Stimulated activated CD4-positive, alpha-beta T cell treated with anti-CD3 and anti-CD28 coated beads, Interleukin-1b, Interleukin-23, amount 100 ng/mL, for 24 hours (primary cell): Measurements from ENCODE around the gene CLDN9.
A peak's percentile ranks its signal among the peaks of the same experiment; 100 is the strongest.

ENCODE experiments used
- DNase-seq, 4 experiments: peaks; one replicate each; pipeline ENCODE4 v3.0.0-alpha.2; 2020; ENCODE audit warnings: low read depth in 4 of 4, low spot score in 1 of 4

Gene CLDN9

GRCh38 chr16:2973605-2974318 is 39.0 kb upstream of the CLDN9 start:
- no peak for DNase-seq

GRCh38 chr16:2974319-2975056 is 38.2 kb upstream of the CLDN9 start:
- no peak for DNase-seq

DNA sequence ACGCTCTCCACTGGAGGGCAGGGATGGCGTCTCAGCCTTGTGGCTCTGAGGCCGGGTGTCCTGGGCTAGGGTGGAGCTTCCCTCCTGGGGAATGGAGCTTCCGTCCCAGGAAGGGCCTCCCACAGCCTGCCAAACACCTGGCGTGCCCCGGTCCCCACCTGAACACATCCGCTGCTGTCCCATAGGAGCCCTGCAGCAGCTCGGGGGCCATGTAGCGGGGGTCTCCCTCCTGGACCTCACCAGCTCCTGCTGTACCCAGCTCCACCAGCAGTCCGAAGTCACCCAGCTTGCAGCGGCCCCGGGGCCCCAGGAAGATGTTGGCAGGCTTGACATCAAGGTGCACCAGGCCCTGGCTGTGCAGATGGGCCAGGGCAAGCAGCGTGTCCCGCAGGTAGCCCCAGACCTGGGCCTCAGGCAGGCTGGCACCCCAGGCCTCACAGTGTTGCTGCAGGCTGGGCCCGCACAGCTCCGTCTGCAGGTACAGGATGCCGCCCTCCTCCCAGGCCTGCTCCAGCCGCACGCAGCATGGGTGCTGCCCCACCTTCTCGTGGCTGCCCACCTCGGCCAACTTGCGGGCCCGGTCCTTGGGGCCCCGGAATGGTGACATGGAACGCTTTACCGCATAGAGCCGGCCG is 37.4 kb upstream of the CLDN9 start:
- DNase-seq: no peak

GRCh38 chr16:2976201-2976600 is 36.5 kb upstream of the CLDN9 start:
- no peak for DNase-seq

DNA sequence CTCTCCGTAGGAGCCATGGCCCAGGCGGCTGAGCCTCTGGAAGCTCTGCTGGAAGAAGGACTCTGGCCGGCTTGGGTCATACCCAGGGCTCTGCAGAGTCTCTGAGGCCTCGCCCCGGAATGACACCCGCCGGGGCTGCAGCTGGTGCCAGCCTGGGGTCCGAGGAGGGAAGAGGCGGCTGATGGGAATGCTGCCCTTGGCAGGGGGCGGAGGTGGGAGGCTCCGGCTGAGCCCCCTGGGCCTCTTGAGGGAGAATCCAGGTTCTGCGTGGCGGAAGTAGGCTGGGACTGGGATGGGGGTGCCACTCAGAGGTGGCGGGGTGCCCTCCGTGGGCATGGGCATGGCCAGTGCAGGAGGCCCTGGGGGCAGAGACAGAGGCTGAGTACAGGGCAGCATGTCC is 36.0 kb upstream of the CLDN9 start:
- DNase-seq: no peak

GRCh38 chr16:2977440-2977839 is 35.3 kb upstream of the CLDN9 start:
- no peak for DNase-seq

DNA sequence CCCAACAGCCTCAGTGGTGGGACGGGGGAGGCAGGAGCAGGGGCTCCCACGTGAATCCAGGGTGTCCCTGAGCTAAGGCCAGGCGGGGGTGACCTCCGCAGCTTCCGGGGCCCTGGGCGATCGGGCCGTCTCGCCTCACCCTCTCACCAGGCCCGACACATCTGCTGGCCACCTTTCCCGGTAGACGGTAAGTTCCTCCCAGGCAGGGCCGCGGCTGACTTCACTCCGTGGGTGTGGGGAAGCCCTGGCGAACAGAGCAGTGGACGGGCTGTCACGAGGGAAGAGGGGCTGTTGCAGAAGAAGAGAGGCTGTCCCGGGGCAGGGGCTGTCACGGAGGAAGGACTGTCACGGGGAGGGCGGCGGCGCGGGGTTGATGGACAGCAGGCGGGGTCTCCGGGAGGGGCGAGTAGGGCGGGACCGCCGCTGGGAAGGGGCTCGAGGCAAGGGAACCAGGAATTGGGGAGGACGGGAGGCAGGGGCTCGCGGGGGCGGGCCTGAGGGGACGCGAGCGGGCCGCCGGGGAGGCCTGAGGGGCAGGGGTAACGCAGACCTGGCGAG is 33.0 kb upstream of the CLDN9 start:
- DNase-seq: no peak

- DNase-seq: peak; percentile 88 to 94 (median 89)
These were observed 32.2 kb upstream of the CLDN9 start, which contains the start of gene PKMYT1 for GRCh38 chr16:2980227-2981176. Gene PKMYT1, minus strand, starts transcription at chr16:2980446. Its CDS starts 789 bp downstream, at chr16:2979657.

DNA sequence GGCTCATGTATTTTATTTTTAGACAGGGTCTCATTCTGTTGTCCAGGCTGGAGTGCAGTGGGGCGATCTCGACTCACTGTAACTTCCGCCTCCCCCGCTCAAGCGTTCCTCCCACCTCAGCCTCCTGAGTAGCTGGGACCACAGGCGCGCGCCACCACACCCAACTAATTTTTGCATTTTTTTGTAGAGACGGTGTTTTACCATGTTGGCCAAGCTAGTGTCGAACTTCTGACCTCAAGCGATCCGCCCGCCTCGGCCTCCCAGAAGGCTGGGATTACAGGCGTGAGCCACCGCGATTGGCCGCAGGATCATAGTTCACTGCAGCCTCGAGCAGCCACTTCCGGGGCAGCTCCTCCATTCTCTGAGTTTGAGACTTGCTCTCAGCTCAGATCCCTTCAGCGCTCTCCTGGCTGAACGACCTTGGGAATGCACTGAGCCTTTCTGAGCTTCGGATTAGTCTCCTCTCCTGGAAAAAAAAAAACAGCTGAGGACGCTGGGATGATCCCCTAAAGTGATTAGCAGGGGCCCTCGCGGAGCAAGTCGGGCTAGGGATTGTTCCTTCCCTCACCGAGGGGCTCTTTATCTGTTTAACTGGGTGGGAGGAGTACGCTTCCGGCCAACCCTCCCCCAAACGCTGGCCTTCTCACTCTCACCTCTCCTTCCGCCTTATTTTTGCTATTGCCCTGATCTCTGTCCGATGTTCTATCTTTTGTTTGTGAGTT is 31.4 kb upstream of the CLDN9 start:
- DNase-seq: no peak

- DNase-seq: no peak
These were observed 30.8 kb upstream of the CLDN9 start for GRCh38 chr16:2981899-2982250.

DNA sequence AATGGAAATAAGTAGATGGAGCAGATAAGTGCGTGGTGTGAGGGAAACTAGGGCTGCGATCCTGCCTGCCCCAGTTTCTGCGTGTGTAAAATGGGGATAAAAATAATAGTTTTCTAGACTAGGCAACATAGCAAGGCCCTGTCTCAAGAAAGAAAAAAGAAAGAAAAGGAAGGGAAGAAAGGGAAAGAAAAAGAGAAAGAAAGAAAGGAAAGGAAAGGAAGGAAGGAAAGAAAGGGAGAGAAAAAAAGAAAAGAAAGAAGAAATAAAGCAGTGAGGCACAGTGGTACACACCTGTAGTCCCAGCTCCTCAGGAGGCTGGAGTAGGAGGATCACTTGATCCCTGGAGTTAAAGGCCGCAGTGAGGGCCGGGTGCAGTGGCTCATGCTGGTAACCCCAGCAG is 30.3 kb upstream of the CLDN9 start:
- DNase-seq: no peak

DNA sequence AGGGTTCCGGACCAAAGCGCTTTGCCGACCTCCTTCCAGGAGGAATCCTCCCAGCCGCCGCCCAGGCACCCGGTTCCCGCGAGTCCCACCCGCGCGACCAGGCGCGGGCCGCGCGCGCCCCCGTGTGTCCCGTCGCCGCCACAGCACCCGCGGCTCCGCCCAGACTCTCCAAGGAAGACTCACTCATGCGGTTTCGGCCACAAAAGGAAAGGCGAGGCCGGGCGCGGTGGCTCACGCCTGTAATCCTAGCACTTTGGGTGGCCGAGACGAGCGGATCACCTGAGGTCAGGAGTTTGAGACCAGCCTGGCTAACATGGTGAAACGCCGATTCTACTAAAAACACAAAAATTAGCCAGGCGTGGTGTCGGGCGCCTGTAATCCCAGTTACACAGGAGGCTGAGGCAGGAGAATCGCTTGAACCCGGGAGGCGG is 29.0 kb upstream of the CLDN9 start:
- peak; percentile 47 to 72 (median 53) for DNase-seq

DNA sequence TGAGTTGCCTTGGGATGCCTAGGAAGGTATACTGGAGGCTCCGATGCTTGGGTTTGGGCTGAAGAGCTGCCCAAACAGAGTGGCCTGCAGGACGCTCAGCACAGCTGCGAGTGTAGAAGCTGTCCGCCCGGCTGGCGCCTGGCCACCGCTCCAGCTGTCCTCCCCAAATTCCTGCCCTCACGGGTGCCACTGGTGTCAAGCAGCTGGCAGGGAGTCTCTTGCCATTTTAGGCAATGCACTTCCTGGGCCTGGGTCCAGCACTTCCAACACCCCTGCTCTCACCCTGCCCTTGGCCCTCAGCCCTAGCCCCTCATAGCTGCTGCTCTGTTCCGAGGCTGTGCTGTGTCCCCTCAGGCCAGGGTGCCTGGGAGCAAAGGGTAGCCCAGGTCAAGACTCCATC is 27.3 kb upstream of the CLDN9 start:
- DNase-seq: no peak

DNA sequence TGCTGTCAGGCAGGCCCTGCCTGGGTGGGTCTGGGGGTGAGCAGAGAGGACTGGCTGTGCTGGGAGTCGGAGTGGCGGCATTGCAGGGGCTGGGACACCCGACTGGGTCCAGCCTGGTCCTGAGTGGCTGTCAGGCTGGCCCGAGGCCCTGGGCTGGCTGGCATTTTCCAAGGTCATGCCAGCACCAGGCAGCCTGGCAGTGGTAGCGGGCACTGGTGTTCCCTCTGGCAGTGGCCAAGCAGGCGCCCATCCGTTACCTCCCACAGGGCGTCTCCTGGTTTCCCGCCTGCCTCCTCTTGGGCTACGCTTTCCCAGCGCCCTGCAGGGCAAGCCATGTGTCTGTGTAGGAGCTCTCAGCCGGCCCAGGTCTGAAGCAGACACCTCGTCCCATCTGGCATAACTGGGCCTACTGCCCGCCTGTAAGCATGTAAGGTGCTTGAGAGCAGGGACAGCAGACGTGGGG is 26.8 kb upstream of the CLDN9 start:
- DNase-seq: no peak

DNA sequence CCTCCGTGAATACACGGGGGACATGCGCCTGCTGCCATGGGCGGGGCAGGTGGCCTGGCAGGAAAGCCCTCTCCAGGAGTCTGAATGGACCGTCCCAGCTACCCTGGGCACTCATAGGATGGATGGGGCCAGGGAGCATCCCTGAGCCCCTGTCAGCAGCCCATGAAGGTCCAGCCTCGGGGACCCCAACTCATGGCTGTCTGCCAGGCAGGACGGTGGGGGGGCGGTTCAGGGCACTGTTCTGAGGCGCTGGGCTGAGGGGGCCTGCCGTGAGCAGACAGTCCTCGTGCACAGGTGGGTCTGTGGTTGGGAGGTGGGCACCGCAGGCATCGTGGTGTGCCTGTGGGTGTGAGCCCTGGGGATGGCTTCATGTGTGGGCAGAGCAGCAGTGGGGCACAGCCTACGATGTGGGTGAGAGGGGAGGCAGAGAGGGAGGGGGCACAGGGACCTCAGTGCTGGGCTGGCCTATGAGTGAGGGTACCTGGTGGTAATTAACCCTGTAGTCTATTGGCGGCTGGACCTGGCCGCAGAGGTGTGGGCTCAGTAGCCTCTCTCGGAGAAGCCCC is 26.0 kb upstream of the CLDN9 start:
- no peak for DNase-seq

- DNase-seq: no peak
These were observed 25.4 kb upstream of the CLDN9 start for GRCh38 chr16:2987286-2987685.

GRCh38 chr16:2987833-2988232 is 24.9 kb upstream of the CLDN9 start:
- DNase-seq: no peak

- no peak for DNase-seq
These were observed 24.1 kb upstream of the CLDN9 start for GRCh38 chr16:2988590-2989099.

- DNase-seq: no peak
These were observed 21.8 kb upstream of the CLDN9 start for GRCh38 chr16:2990891-2991290.
